HepG2 (cell line): ENCODE data around the gene TMEM63B. TPM values are rescaled to one million over a fixed set of nuclear protein-coding genes. Genes with fewer than 3 reads are reported as not detected.

Experiments used
- CBX5 ChIP-seq: sonication (generic); formaldehyde crosslinking; IDR thresholded peaks from 2 replicates; pipeline ENCODE4 v1.4.0; 2020; ENCODE audit warnings: missing genetic modification reagents, borderline replicate concordance
- FOXA3 ChIP-seq: IDR thresholded peaks from 2 replicates; pipeline ENCODE4 v1.6.1; 2016; ENCODE audit warnings: missing genetic modification reagents, missing compliant biosample characterization
- IRX3 ChIP-seq: sonication (generic); formaldehyde crosslinking; IDR thresholded peaks from 2 replicates; pipeline ENCODE4 v1.8.1; 2023; ENCODE audit warnings: mild to moderate bottlenecking, low read depth, missing genetic modification reagents, borderline replicate concordance
- MEF2D ChIP-seq: sonication (generic); formaldehyde crosslinking; IDR thresholded peaks from 2 replicates; pipeline ENCODE4 v1.5.1; 2020; ENCODE audit warnings: mild to moderate bottlenecking, missing genetic modification reagents
- NKX3-1 ChIP-seq: sonication (generic); formaldehyde crosslinking; IDR thresholded peaks from 2 replicates; pipeline ENCODE4 v1.5.0; 2020; ENCODE audit warnings: missing genetic modification reagents
- NR2F6 ChIP-seq, 2 experiments: IDR thresholded peaks; 2 replicates each; pipeline ENCODE4 v1.6.1; 2016; ENCODE audit warnings: antibody characterized with exemption in 1 of 2, mild to moderate bottlenecking in 1 of 2
- RFXANK ChIP-seq: IDR thresholded peaks from 2 replicates; pipeline ENCODE4 v1.6.1; 2016
- ZNF484 ChIP-seq: sonication (generic); formaldehyde crosslinking; IDR thresholded peaks from 2 replicates; pipeline ENCODE4 v1.5.1; 2020; ENCODE audit warnings: mild to moderate bottlenecking, low read depth, missing genetic modification reagents, borderline replicate concordance
- ZNF724P ChIP-seq: sonication (generic); formaldehyde crosslinking; IDR thresholded peaks from 2 replicates; pipeline ENCODE4 v1.8.0; 2022; ENCODE audit warnings: missing genetic modification reagents, borderline replicate concordance
- ZNF883 ChIP-seq: sonication (generic); formaldehyde crosslinking; IDR thresholded peaks from 2 replicates; pipeline ENCODE4 v1.5.1; 2020; ENCODE audit warnings: mild to moderate bottlenecking, missing genetic modification reagents; ENCODE audit errors: not compliant biosample characterization
- polyA plus RNA-seq, 8 experiments: library from polyadenylated mRNA; depleted of rRNA in 3 of 8; stranded (reverse) in 7 of 8; unstranded in 1 of 8; fragments of >200 nt; fragmentation: Illumina TruSeq in 4 of 8; extraction: Trizol in 4 of 8; gene quantifications; 2 replicates each; pipeline versions ENCODE4 v1.2.1 to v1.2.3, GENCODE V29; 2011 to 2016; ENCODE audit warnings: low read depth in 4 of 8, missing spikeins in 1 of 8, mixed read lengths in 1 of 8; ENCODE audit not compliant: insufficient read depth in 1 of 8
- total RNA-seq, 5 experiments: library from RNA; depleted of rRNA; stranded (reverse); fragments of >200 nt; fragmentation: Illumina TruSeq; extraction: Trizol; gene quantifications; 2 replicates each; pipeline ENCODE4 v1.2.3, GENCODE V29; 2016; ENCODE audit warnings: low read depth in 1 of 5
- TF ChIP-seq, protein P1 (sequence below): IDR thresholded peaks from 2 replicates; pipeline ENCODE4 v1.6.1; 2016; ENCODE audit warnings: missing biosample characterization, missing genetic modification reagents, low read depth
- TF ChIP-seq, protein P2 (sequence below): sonication (generic); formaldehyde crosslinking; IDR thresholded peaks from 2 replicates; pipeline ENCODE4 v1.5.0; 2020; ENCODE audit warnings: missing genetic modification reagents, mild to moderate bottlenecking, borderline replicate concordance
- TF ChIP-seq, protein P3 (sequence below): sonication (generic); formaldehyde crosslinking; IDR thresholded peaks from 2 replicates; pipeline ENCODE4 v1.9.0; 2021; ENCODE audit warnings: missing genetic modification reagents, borderline replicate concordance
- TF ChIP-seq, protein P4 (sequence below): sonication (generic); formaldehyde crosslinking; IDR thresholded peaks from 2 replicates; pipeline ENCODE4 v1.9.0; 2021; ENCODE audit warnings: missing genetic modification reagents, mild to moderate bottlenecking, borderline replicate concordance
- TF ChIP-seq, protein P5 (sequence below): sonication (generic); formaldehyde crosslinking; IDR thresholded peaks from 2 replicates; pipeline ENCODE4 v1.5.1; 2020; ENCODE audit warnings: missing genetic modification reagents, mild to moderate bottlenecking, borderline replicate concordance

Gene TMEM63B
- total and polyA plus RNA-seq, 2 of the 13 experiments (the other 11 are each of a cell fraction or from before 2014, with no cell fraction given), result 27.4 to 75.8 TPM

DNA sequence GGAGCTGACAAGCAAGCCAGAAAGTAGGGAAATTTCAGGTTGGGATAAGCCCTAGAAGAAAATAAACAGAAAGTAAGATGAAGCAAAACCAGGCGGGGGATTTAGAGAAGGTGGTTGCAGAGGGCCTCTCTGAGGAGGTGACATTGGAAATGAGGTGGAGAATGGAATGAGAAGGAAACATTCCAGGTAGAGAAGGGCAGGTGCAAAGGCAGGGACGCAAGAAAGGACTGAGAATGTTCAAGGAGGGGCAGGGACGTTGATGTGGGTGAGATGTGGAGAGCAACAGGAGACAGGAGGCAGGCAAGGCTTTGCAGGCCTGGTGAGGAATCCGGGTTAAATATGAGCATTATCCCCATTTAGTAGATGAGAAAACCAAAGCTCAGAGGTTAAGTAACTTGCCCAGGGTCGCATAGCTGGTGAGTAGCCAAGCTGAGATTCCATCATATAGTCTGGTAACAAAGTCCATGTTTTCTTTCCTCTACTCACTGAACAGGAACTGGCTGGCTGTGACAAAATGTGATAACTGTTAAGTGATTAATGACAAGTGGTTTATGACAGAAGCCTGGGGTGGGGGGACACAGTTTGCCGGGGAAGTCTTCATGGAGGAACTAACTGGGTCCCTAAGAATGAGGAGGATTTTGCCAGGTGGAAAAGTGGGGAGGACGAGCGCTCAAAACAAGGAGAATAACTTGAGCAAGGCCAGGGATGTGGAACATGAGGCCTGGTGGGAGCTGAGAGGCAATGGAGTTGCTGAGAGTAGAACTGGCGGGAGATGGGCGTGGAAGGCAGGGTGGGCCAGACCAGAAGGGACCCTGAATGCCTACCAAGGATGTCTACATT lies 32.7 kb upstream of the TMEM63B start (continued):
- TF ChIP-seq ZNF883 (CRISPR knock-in tag) (no peak), CBX5 (peak; percentile 28; the same call in 1 of the 2 replicates), FOXA3 (CRISPR knock-in tag) (peak; percentile 90), RFXANK (CRISPR knock-in tag) (0 out of 2 replicates have a peak, but pooled peaks have one; percentile 53), NR2F6 (IDR thresholded peaks at IDR 0.05) (peak; percentile 95), NR2F6 (CRISPR knock-in tag; IDR thresholded peaks at IDR 0.05) (peak; percentile 98), IRX3 (CRISPR knock-in tag) (no peak), NKX3-1 (CRISPR knock-in tag) (0 out of 2 replicates have a peak, but pooled peaks have one; percentile 30), ZNF484 (CRISPR knock-in tag) (no peak), MEF2D (peak; percentile 78; the same call in 1 of the 2 replicates), ZNF724P (CRISPR knock-in tag) (no peak)
- TF ChIP-seq, protein P1, sequence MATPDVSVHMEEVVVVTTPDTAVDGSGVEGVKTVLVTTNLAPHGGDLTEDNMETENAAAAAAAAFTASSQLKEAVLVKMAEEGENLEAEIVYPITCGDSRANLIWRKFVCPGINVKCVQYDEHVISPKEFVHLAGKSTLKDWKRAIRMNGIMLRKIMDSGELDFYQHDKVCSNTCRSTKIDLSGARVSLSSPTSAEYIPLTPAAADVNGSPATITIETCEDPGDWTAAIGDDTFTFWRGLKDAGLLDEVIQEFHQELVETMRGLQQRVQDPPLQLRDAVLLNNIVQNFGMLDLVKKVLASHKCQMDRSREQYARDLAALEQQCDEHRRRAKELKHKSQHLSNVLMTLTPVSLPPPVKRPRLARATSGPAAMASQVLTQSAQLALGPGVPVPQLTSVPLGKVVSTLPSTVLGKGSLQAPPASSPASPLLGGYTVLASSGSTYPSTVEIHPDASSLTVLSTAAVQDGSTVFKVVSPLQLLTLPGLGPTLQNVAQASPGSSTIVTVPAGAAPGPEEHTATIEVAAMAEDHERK (CRISPR knock-in tag), result no peak
- TF ChIP-seq, protein P2, sequence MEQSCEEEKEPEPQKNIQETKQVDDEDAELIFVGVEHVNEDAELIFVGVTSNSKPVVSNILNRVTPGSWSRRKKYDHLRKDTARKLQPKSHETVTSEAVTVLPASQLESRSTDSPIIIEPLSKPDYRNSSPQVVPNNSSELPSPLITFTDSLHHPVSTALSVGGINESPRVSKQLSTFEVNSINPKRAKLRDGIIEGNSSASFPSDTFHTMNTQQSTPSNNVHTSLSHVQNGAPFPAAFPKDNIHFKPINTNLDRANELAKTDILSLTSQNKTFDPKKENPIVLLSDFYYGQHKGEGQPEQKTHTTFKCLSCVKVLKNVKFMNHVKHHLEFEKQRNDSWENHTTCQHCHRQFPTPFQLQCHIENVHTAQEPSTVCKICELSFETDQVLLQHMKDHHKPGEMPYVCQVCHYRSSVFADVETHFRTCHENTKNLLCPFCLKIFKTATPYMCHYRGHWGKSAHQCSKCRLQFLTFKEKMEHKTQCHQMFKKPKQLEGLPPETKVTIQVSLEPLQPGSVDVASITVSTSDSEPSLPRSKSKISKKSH (CRISPR knock-in tag), result no peak
- TF ChIP-seq, protein P3, sequence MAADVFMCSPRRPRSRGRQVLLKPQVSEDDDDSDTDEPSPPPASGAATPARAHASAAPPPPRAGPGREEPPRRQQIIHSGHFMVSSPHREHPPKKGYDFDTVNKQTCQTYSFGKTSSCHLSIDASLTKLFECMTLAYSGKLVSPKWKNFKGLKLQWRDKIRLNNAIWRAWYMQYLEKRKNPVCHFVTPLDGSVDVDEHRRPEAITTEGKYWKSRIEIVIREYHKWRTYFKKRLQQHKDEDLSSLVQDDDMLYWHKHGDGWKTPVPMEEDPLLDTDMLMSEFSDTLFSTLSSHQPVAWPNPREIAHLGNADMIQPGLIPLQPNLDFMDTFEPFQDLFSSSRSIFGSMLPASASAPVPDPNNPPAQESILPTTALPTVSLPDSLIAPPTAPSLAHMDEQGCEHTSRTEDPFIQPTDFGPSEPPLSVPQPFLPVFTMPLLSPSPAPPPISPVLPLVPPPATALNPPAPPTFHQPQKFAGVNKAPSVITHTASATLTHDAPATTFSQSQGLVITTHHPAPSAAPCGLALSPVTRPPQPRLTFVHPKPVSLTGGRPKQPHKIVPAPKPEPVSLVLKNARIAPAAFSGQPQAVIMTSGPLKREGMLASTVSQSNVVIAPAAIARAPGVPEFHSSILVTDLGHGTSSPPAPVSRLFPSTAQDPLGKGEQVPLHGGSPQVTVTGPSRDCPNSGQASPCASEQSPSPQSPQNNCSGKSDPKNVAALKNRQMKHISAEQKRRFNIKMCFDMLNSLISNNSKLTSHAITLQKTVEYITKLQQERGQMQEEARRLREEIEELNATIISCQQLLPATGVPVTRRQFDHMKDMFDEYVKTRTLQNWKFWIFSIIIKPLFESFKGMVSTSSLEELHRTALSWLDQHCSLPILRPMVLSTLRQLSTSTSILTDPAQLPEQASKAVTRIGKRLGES, result no peak
- TF ChIP-seq, protein P4, sequence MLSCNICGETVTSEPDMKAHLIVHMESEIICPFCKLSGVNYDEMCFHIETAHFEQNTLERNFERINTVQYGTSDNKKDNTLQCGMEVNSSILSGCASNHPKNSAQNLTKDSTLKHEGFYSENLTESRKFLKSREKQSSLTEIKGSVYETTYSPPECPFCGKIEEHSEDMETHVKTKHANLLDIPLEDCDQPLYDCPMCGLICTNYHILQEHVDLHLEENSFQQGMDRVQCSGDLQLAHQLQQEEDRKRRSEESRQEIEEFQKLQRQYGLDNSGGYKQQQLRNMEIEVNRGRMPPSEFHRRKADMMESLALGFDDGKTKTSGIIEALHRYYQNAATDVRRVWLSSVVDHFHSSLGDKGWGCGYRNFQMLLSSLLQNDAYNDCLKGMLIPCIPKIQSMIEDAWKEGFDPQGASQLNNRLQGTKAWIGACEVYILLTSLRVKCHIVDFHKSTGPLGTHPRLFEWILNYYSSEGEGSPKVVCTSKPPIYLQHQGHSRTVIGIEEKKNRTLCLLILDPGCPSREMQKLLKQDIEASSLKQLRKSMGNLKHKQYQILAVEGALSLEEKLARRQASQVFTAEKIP (CRISPR knock-in tag), result no peak
- TF ChIP-seq, protein P5, sequence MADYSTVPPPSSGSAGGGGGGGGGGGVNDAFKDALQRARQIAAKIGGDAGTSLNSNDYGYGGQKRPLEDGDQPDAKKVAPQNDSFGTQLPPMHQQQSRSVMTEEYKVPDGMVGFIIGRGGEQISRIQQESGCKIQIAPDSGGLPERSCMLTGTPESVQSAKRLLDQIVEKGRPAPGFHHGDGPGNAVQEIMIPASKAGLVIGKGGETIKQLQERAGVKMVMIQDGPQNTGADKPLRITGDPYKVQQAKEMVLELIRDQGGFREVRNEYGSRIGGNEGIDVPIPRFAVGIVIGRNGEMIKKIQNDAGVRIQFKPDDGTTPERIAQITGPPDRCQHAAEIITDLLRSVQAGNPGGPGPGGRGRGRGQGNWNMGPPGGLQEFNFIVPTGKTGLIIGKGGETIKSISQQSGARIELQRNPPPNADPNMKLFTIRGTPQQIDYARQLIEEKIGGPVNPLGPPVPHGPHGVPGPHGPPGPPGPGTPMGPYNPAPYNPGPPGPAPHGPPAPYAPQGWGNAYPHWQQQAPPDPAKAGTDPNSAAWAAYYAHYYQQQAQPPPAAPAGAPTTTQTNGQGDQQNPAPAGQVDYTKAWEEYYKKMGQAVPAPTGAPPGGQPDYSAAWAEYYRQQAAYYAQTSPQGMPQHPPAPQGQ (CRISPR knock-in tag), result peak; percentile 85; the same call in 1 of the 2 replicates
